ENCODE measurements around the gene ASTE1. TPM values are rescaled to one million over a fixed set of nuclear protein-coding genes. Genes with fewer than 3 reads are reported as not detected.

ASTE1 gene
- total and polyA plus RNA-seq, 9 of the 15 experiments (the other 6 are each of a cell fraction or from before 2014, with no cell fraction given) = 3.5 to 12.1 (median 6.9) TPM

GRCh38 chr3:131072099-131072559, 45.5 kb upstream of the ASTE1 start (continued):
- TF ChIP-seq ZNF175 (CRISPR knock-in tag; IDR thresholded peaks at IDR 0.05; ENCODE audit: low read depth) (peak; percentile 92), ARNT (IDR thresholded peaks at IDR 0.05) (peak in 1 of 2 experiments; percentile 14; a peak in 1 of 4 replicates), LCOR (CRISPR knock-in tag; IDR thresholded peaks at IDR 0.05) (0 out of 2 replicates have a peak, but pooled peaks have one; percentile 17), RFX5 (IDR thresholded peaks at IDR 0.05; ENCODE audit: low read depth, low read length) (no peak), GTF2F1 (IDR thresholded peaks at IDR 0.05; ENCODE audit: low read depth, low read length) (no peak), RHOXF2B (CRISPR knock-in tag; conservative IDR thresholded peaks at IDR 0.05) (no peak), SNIP1 (IDR thresholded peaks at IDR 0.05; ENCODE audit: low read depth) (no peak), ZNF212 (CRISPR knock-in tag; IDR thresholded peaks at IDR 0.05) (no peak), HLTF (IDR thresholded peaks at IDR 0.05) (no peak), HDGF (IDR thresholded peaks at IDR 0.05) (no peak), ZNF740 (CRISPR knock-in tag; IDR thresholded peaks at IDR 0.05) (no peak), ZNF740 (tag; IDR thresholded peaks at IDR 0.05) (no peak), PHB (CRISPR knock-in tag; IDR thresholded peaks at IDR 0.05) (no peak), HSF4 (CRISPR knock-in tag; IDR thresholded peaks at IDR 0.05; ENCODE audit: borderline replicate concordance) (no peak), MAFK (IDR thresholded peaks at IDR 0.05; ENCODE audit: low read length) (no peak), ZC3H4 (CRISPR knock-in tag; IDR thresholded peaks at IDR 0.05; ENCODE audit: borderline replicate concordance) (no peak), THAP12 (CRISPR knock-in tag; IDR thresholded peaks at IDR 0.05) (no peak), ZNF3 (CRISPR knock-in tag; IDR thresholded peaks at IDR 0.05) (no peak), NFIC (IDR thresholded peaks at IDR 0.05) (no peak), ZNF589 (CRISPR knock-in tag; IDR thresholded peaks at IDR 0.05; ENCODE audit: low read depth) (peak; percentile 54; the same call in 1 of the 2 replicates), TAF7 (tag; IDR thresholded peaks at IDR 0.05) (no peak), KDM2B (CRISPR knock-in tag; IDR thresholded peaks at IDR 0.05) (no peak), ETV5 (CRISPR knock-in tag; IDR thresholded peaks at IDR 0.05; ENCODE audit: low read depth) (no peak), RNF219 (CRISPR knock-in tag; IDR thresholded peaks at IDR 0.05) (no peak)

Measured in K562 (cell line).